ENCODE results near the gene SPATA45. TPM values are rescaled to one million over a fixed set of nuclear protein-coding genes. Genes with fewer than 3 reads are reported as not detected.

Gene SPATA45
- total RNA-seq, 1 experiment from 2014 or later = not detected

- H3K4me1 Mint-ChIP-seq (ENCODE audit: low read depth, unreplicated experiment) = peaks cover 12% of the 10 kb centered on the region
- intact Hi-C loops (cut with micrococcal nuclease; ENCODE audit: unreplicated experiment) = loop anchor here (1.0 to 2.0 kb wide), 3 partner anchors 22 to 101 kb away; partner anchors contain the start of gene FLVCR1
- BruUV-seq (replicated peaks) = no TSS peak
- H3K9me3 Mint-ChIP-seq (ENCODE audit: unreplicated experiment) = no peaks in the 10 kb centered on the region
- Histone ChIP-seq H3K27me3 (replicated peaks; ENCODE audit: control insufficient read depth, insufficient read depth, low read length) (no peaks in the 10 kb centered on the region), H3K36me3 (ENCODE audit: control insufficient read depth, insufficient read depth, low read length) (no peaks in the 10 kb centered on the region), H3K4me3 (ENCODE audit: low read depth, low read length) (no peak overlapping the region), H3K4me1 (peaks cover 7% of the 10 kb centered on the region), H3K9me3 (no peaks in the 10 kb centered on the region)
- TF ChIP-seq, protein P1, sequence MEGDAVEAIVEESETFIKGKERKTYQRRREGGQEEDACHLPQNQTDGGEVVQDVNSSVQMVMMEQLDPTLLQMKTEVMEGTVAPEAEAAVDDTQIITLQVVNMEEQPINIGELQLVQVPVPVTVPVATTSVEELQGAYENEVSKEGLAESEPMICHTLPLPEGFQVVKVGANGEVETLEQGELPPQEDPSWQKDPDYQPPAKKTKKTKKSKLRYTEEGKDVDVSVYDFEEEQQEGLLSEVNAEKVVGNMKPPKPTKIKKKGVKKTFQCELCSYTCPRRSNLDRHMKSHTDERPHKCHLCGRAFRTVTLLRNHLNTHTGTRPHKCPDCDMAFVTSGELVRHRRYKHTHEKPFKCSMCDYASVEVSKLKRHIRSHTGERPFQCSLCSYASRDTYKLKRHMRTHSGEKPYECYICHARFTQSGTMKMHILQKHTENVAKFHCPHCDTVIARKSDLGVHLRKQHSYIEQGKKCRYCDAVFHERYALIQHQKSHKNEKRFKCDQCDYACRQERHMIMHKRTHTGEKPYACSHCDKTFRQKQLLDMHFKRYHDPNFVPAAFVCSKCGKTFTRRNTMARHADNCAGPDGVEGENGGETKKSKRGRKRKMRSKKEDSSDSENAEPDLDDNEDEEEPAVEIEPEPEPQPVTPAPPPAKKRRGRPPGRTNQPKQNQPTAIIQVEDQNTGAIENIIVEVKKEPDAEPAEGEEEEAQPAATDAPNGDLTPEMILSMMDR (IDR thresholded peaks at IDR 0.05; ENCODE audit: insufficient read depth in 1 of 2, low read depth in 1 of 2, low read length in 1 of 2, severe bottlenecking in 1 of 2, unreplicated experiment in 1 of 2) = peak; percentile 11 to 36
- no peak overlapping the region for H3K27ac Mint-ChIP-seq (ENCODE audit: unreplicated experiment)
- H3K27me3 Mint-ChIP-seq (ENCODE audit: insufficient read depth, unreplicated experiment) = no peaks in the 10 kb centered on the region
- POLR2A ChIA-PET = interaction anchor here (0.5 to 1.0 kb wide), 3 partner anchors 13 to 109 kb away, joined by 3 to 8 read pairs (median 4); partner anchors contain the start of gene FLVCR1
- CTCF ChIA-PET = interaction anchor here (0.9 to 1.4 kb wide), 4 partner anchors 13 to 46 kb away, joined by 3 to 10 read pairs (median 6); partner anchors contain the start of gene FLVCR1
- H3K4me3 Mint-ChIP-seq (ENCODE audit: unreplicated experiment) = no peak overlapping the region
- peak in 1 of 2 experiments; percentile 41 for DNase-seq
- no peaks in the 10 kb centered on the region for H3K36me3 Mint-ChIP-seq (ENCODE audit: insufficient read depth, unreplicated experiment)
Measured at GRCh38 chr1:212814537-212815334, 32.7 kb downstream of the SPATA45 start.

DNA sequence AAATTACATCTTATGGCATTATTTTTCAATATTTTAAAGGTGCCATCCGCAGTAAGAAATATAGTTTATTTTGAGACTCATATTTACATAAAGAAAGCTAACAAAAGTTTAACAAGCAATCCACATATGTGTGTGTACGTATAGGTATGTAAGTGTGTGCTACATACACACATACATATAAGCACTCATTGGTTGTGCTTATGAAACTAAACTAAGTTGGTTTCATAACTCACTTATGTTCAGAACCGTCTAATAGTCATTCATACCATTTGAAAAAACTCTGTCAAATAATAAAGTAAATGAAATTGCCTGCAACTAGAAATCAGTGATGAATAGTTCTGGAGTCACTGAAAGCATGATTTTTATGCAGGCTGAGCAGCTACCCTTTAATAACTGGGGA lies 41.7 kb downstream of the SPATA45 start:
- intact Hi-C loops (cut with micrococcal nuclease; ENCODE audit: unreplicated experiment) = no loop called here
- H3K27ac Mint-ChIP-seq (ENCODE audit: unreplicated experiment) = no peak overlapping the region
- H3K36me3 Mint-ChIP-seq (ENCODE audit: insufficient read depth, unreplicated experiment) = no peaks in the 10 kb centered on the region
- no peaks in the 10 kb centered on the region for H3K36me3 ChIP-seq (ENCODE audit: control insufficient read depth, insufficient read depth, low read length)
- H3K9me3 ChIP-seq = no peaks in the 10 kb centered on the region
- no peaks in the 10 kb centered on the region for H3K4me1 ChIP-seq
- no TSS peak for BruUV-seq (replicated peaks)
- no peak overlapping the region for H3K4me3 Mint-ChIP-seq (ENCODE audit: unreplicated experiment)
- no peaks in the 10 kb centered on the region for H3K27me3 Mint-ChIP-seq (ENCODE audit: insufficient read depth, unreplicated experiment)
- H3K4me1 Mint-ChIP-seq (ENCODE audit: low read depth, unreplicated experiment) = no peaks in the 10 kb centered on the region
- H3K27me3 ChIP-seq (replicated peaks; ENCODE audit: control insufficient read depth, insufficient read depth, low read length) = no peaks in the 10 kb centered on the region
- ChIA-PET POLR2A (interaction anchor here (0.5 to 0.8 kb wide), 2 partner anchors 52 to 196 kb away, joined by 5 read pairs; partner anchors contain the start of gene FLVCR1), CTCF (no interaction called here)
- H3K9me3 Mint-ChIP-seq (ENCODE audit: unreplicated experiment) = no peaks in the 10 kb centered on the region
- DNase-seq = no peak
- TF ChIP-seq, protein P1 (IDR thresholded peaks at IDR 0.05; ENCODE audit: insufficient read depth in 1 of 2, low read depth in 1 of 2, low read length in 1 of 2, severe bottlenecking in 1 of 2, unreplicated experiment in 1 of 2) = no peak
- H3K4me3 ChIP-seq (ENCODE audit: low read depth, low read length) = no peak overlapping the region

GRCh38 chr1:212797681-212798080 lies 49.8 kb downstream of the SPATA45 start:
- Mint-ChIP-seq H3K27me3 (ENCODE audit: insufficient read depth, unreplicated experiment) (no peaks in the 10 kb centered on the region), H3K9me3 (ENCODE audit: unreplicated experiment) (peaks cover 9% of the 10 kb centered on the region), H3K4me3 (ENCODE audit: unreplicated experiment) (no peak overlapping the region), H3K4me1 (ENCODE audit: low read depth, unreplicated experiment) (peaks cover 20% of the 10 kb centered on the region), H3K27ac (ENCODE audit: unreplicated experiment) (no peak overlapping the region), H3K36me3 (ENCODE audit: insufficient read depth, unreplicated experiment) (no peaks in the 10 kb centered on the region)
- DNase-seq = no peak
- H3K9me3 ChIP-seq = no peaks in the 10 kb centered on the region
- no peaks in the 10 kb centered on the region; the same call in 1 of the 2 replicates for H3K36me3 ChIP-seq (ENCODE audit: control insufficient read depth, insufficient read depth, low read length)
- H3K4me1 ChIP-seq = peaks cover 15% of the 10 kb centered on the region
- H3K4me3 ChIP-seq (ENCODE audit: low read depth, low read length) = no peak overlapping the region
- no peaks in the 10 kb centered on the region for H3K27me3 ChIP-seq (replicated peaks; ENCODE audit: control insufficient read depth, insufficient read depth, low read length)
- POLR2A ChIA-PET = interaction anchor here (0.6 kb wide), 1 partner anchor 28 kb away, joined by 6 read pairs; no protein-coding TSS in a partner anchor
- CTCF ChIA-PET = no interaction called here
- no TSS peak for BruUV-seq (replicated peaks)
- intact Hi-C loops (cut with micrococcal nuclease; ENCODE audit: unreplicated experiment) = no loop called here
- TF ChIP-seq, protein P1 (IDR thresholded peaks at IDR 0.05; ENCODE audit: insufficient read depth in 1 of 2, low read depth in 1 of 2, low read length in 1 of 2, severe bottlenecking in 1 of 2, unreplicated experiment in 1 of 2) = no peak

All from Caco-2 (cell line).